Stimulated activated CD4-positive, alpha-beta T cell treated with anti-CD3 and anti-CD28 coated beads, Interleukin-1b, Interleukin-23, amount 100 ng/mL, for 1 hour (primary cell): ENCODE data around the gene ICA1L.
"Not testable (repeated sequence)": the region's sequence is repeated elsewhere in the genome, so short reads cannot be mapped to it uniquely, and the experiment has no call there.

ENCODE experiments used
- DNase-seq, 2 donors: peaks; one replicate each; pipeline ENCODE4 v3.0.0-alpha.2; 2020; ENCODE audit warnings: low read depth in 2 of 2

ICA1L gene

GRCh38 chr2:202847693-202848524 lies 23.7 kb downstream of the ICA1L start:
- DNase-seq = no peak

- DNase-seq = no peak
These were observed 26.9 kb downstream of the ICA1L start for GRCh38 chr2:202844656-202845055.

GRCh38 chr2:202842690-202843089 lies 28.9 kb downstream of the ICA1L start:
- no peak for DNase-seq

GRCh38 chr2:202841090-202841867 lies 30.3 kb downstream of the ICA1L start:
- no peak for DNase-seq

- no peak for DNase-seq
These were observed 40.0 kb downstream of the ICA1L start for GRCh38 chr2:202831242-202832220.

GRCh38 chr2:202824901-202825300 lies 46.7 kb downstream of the ICA1L start:
- no peak for DNase-seq

- no peak for DNase-seq
These were observed 49.2 kb downstream of the ICA1L start for GRCh38 chr2:202822411-202822810.

GRCh38 chr2:202821206-202822160 lies 50.1 kb downstream of the ICA1L start:
- DNase-seq = no peak

GRCh38 chr2:202818321-202818720 lies 53.2 kb downstream of the ICA1L start:
- DNase-seq = no peak

GRCh38 chr2:202817771-202818170 lies 53.8 kb downstream of the ICA1L start:
- no peak for DNase-seq

GRCh38 chr2:202815548-202816360 lies 55.8 kb downstream of the ICA1L start:
- no peak for DNase-seq

- DNase-seq = no peak
These were observed 57.3 kb downstream of the ICA1L start for GRCh38 chr2:202814226-202814625.

GRCh38 chr2:202813387-202813786 lies 58.2 kb downstream of the ICA1L start:
- DNase-seq = no peak

- DNase-seq = no peak
These were observed 62.8 kb downstream of the ICA1L start for GRCh38 chr2:202808754-202809153.

- not testable (repeated sequence) for DNase-seq
These were observed 64.0 kb downstream of the ICA1L start for GRCh38 chr2:202807431-202808138.

- DNase-seq = not testable (repeated sequence)
These were observed 65.7 kb downstream of the ICA1L start for GRCh38 chr2:202805911-202806310.

GRCh38 chr2:202797944-202798343 lies 73.6 kb downstream of the ICA1L start:
- DNase-seq = no peak

- no peak for DNase-seq
These were observed 80.9 kb downstream of the ICA1L start for GRCh38 chr2:202790676-202791075.

GRCh38 chr2:202786842-202787241 lies 84.7 kb downstream of the ICA1L start:
- DNase-seq = no peak
